Retina (tissue), 1 donor: Measurements from ENCODE around the gene USP12.
"Not testable (repeated sequence)": the region's sequence is repeated elsewhere in the genome, so short reads cannot be mapped to it uniquely, and the experiment has no call there.

Experiments
- DNase-seq: peaks from one replicate; pipeline ENCODE4 v3.0.0-alpha.2; 2016

USP12 gene

DNA sequence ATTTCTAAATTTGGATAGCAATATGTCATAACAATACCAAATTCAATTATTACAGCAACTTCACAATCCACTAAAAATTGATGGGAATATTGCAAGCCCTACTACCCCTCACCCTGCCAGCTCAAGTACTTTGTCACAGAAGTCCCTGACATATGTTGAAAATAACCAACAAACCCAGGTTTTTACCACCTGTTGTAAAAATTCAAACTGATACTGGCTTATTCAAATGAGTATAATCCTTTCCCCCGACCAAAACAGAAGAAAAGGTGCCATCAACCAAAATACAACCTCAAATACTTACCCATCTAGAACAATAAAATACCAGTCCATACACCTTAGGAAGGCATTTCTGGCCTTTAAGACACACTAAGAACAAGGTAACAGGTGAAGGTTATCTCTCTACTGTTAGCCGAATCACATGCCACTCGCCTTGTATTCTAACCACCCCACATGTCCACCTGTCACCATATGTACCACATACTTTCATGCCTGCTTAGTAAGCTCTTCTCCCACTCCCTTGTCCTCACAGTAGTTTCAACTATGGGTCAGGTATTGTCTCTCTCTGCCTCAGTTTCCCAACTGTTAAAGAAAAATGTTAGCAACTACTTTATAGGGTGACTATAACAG is 53.1 kb downstream of the USP12 start:
- DNase-seq: no peak

DNA sequence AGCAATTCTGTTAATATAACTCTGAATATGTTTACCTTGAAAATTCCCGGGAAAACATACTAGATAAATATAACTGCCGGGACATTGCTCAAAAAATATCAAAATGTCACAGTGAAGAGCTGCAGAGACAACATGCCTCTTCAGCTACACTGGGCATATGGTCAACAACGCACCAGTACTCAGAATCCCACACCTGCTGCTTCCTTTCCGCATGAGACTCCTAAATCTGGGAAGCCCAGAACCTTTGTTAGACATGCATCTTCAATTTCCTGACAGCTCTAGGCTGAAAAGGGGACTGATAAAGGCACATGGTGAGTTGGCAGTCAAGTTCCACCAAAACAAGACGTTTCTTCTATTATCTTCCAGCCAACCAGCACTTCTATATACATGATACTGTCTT is 53.7 kb downstream of the USP12 start:
- DNase-seq: no peak

DNA sequence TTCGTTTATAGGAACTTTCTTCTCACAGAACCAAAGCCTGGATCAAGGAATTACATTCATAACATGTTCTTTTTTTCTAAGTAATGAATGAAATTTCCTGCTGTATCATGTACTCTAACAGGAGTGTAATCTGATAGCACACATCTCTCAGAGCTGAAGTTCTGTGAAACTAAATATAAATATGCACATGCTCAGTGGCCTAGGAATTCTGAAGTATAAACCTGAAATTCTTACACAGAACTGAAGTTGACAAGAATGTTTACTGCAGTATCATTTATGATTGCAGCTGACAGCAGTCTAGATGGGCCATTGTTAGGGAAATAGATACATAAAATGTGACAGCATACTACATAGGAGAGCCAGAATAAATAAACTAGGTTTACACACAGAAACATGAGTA is 54.5 kb downstream of the USP12 start:
- DNase-seq: no peak

DNA sequence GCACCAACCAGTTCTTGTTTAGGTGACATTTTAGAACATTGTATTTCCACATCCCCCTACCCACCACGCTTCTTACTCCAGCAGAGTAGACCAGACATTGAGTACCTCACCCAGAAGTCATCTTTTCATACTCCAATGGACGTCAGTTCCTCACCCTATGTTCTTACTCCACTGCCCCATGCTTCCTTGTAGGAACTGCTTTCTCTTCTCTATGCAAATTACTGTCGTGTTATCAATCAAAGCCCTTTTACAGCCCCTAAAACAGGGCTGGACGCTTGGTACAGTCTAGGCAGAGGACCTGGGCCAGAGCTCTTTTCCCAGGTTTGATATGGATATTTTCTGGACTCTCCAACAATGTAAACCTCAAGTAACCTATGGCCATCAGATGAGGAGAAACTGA is 58.2 kb downstream of the USP12 start:
- DNase-seq: no peak

DNA sequence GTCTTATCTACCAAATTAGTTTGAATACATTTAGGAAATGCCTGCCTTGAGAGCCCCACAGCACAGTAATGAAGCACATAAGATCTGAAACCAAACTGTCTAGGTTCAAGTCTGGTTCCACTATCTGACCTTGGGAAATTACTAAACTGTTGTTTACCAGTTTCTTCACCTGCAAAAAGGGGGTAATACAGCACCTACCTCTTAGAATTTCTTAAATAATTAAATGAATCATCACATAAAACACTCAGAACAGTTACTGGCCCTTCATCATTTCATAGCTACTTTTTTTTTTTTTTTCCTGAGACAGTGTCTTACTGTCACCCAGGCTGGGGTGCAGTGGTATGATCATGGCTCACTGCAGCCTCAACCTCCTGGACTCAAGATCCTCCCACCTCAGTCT is 59.6 kb downstream of the USP12 start:
- DNase-seq: no peak

DNA sequence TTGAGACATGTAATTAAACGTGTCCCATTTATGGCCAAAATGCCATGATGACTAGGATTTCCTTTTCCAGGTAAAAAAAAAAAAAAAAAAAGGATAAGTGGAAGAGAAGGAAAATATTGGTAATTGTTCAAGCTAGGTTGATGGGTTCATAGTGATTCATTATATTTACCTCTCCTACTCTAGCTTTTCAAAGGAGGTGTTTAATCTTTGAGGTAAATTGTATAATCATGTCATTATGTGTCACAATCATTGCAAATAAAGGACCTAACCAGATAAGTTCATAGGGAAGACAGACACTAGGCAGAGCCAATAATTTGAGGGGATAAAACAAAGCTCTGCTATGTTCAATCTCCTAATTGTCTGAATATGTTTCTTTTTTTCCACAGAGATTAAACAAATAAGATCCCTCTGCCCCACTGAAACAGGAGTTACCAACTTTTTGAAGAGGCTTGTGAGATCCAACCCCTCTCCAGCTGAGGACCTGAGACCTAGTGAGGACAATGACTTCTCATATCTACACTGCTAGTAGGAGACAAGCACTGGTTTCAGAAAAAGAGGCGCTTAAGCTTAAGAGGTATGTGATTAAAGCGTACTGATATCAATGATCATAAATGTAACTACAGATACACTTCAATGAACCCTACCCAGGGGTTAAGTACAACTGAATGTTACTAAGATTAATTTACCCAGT is 61.4 kb downstream of the USP12 start:
- DNase-seq: no peak

DNA sequence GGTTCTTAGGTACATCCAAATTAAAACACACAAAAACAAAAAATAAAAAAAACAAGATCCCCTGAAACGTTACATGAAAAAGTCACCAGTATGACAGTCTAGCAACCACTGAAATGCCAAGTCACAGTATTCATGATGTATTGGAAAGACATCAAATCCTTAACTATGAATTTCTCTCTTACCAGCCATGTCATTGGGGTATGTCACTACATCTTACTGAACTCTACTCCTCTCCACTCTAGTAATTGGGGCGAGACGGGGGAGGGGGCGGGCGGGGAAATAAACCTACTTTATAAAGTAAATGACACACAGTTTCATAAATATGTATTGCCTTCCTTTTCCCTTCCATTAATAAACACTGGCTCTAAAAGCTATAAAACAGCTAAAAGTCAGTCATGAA is 65.5 kb downstream of the USP12 start:
- DNase-seq: no peak

DNA sequence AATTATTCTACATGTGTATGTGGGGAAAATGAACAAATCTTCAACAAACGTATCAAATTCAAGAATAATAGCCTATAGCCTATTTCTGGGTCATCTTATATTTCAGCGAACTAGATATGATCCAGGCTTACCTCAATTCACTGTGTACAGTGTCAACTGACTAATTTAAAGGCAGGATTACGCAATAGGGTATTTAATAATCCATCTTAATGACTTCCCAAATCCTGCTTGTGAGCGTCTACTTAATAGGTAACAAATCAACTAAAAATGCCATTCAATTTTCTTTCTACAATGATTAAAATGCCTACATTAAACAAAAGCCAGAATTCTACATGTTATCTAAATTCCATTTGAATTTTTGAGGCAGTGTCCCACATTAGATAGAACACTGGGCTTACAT is 67.0 kb downstream of the USP12 start:
- DNase-seq: no peak

DNA sequence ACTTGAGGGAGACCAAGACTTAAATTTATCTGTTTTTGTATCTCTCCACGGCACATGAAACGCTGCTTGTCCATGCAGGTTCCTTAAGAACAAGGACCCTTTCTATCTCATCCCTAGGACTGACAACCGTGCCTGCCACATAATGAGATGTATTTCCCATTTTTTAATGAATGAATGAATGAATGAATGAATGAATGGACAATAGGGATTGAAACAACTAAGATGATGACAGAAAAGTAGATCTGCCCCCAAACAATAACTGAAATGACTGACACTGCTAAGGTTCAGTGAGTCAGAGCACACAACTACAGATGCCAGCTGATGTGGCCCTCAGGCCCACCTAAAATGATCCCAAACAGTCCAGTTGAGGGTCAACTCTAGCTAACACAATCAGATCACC is 69.8 kb downstream of the USP12 start:
- DNase-seq: no peak

DNA sequence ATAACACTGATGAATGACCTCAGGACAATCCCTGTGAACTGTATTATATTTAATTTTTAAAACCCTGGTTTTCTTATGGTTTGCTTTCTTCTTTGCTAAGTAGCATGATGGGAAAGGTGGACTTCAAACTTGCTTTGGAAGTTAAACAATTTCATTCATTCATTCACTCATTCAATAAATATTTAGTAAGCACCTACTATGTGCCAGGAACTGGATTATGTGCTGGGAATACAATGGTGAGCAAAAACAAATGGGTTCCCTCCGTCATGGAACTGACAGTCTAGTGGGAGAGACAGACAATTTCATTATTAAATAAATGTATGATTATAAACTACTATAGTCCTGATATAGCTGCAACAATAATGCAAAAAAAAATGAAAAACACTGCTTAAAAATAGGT is 70.3 kb downstream of the USP12 start:
- DNase-seq: no peak

DNA sequence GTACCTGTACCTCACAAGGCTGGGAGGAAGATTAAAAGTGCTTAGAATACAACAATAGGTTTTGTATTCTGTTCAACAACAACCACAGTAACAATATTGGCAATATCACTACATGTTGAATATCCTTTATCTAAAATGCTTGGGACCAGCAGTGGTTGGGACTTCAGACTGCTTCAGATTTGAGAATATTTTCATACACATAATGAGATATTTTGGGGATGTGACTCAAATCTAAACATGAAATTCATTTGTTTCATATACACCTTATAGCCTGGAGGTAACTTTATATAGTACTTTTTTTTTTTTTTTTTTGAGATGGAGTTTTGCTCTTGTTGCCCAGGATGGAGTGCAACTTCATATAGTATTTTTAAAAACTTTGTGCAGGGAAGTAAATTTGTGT is 73.9 kb downstream of the USP12 start:
- DNase-seq: no peak

DNA sequence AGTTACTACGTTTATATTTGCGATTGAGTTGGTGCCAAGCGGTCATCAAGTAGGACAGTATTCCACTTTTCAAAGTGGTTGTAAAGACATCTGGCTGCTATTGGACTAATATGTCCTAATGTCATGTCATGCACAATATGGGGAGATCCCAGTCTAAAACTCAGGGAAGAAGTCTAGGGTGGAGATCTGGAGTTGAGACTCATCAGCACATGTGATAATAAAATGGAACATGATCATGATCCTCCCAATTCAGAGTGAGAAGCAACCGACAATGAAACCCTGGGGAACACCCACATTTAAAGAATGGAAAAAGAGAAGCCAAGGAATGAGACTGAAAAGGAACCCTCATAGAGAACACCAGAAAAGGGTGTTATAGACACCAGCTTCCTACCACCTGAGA is 80.2 kb downstream of the USP12 start:
- no peak for DNase-seq

DNA sequence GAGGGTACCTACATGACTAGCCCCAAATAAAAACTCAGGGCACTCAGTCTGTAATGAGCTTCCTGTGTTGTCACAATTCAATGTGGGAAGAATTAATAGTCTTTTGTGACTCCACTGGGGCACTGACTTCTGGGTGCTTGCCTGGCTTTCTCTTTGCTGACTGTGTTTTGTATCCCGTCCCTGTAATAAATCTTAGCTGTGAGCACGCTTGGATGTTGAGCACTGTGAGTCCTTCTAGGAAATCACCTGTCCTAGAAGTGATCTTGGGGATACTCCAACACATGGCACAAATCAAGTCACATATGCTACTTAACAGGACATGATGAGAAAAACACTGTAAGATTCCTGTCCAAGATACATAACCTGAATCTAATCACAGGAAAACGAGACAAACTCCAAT is 83.0 kb downstream of the USP12 start:
- DNase-seq: no peak

DNA sequence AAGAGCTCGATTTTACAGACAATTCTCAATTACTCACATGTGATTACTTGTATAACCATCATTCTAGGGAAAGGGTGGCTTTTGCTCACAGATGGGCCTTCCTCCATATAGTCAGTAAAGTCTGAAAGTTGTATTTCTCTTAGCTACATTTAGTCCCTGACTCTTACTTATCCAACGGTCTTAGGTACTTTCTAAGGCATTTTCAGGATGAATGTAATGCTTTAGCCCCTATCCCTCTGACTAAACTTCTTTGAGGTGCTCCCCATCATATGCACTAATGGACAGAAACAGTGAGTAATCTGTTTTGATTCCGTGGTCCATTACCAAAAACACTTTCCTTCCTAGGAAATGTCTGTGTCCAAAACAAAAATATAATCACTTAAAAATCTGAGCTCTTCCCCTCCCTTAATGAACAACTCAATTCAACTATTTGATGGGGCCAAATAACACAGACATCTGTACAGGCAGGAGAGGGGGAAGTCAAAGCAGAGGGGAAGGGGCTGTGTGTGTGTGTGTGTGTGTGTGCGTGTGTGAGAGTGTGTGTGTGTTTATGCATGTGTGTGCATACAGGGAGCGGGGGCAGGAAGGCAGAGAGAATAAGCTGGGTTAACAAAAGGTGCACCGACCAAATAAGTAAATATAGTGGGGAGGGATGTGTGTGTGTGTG is 84.9 kb downstream of the USP12 start:
- DNase-seq: no peak

DNA sequence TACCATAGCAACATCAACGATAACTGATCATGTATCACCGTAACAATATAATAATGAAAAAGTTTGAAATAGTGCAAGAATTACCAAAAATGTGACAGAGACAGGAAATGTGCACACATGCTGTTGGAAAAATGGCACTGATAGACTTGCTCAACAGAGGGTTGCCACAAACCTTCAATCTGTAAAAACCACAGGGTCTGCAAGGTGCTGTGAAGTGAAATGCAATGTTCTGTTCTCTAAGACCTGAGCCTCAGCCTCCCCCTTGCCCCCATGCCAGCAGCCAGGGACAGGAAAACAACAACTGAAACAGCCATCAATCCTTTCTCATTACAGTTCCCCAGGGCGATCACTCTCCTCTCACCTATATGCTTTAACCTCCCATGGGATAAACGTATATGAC is 88.4 kb downstream of the USP12 start:
- DNase-seq: no peak

DNA sequence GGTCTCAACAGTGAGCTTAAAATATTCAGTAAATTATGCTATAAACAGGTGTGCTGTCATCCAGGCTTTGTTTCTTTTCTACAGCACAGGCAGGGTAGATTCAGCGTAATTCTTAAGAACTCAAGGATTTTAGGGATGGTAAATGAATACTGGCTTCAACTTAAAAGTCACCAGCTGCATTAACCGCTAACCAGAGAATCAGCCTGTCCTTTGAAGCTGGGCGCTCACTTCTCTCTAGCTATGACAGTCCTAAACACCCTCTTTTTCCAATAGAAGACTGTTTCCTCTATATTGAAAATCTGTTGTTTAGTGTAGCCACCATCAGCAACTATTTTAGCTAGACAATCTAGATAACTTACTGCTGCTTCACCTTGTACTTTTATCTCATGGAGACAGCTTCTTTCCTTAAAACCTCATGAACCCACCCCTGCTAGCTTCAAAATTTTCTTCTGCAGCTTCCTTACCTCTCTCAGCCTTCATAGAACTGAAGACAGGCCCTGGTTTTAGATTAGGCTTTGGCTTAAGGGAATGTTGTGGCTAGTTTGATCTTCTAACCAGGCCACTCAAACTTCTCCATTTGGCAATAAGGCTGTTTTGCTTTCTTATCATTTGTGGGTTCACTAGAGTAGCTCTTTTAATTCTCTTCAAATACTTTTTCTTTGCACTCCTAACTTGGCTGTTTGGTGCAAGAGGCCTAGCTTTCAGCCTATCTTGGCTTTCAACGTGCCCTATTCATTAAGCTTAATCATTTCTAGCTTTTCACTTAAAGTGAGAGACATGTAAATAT is 89.5 kb downstream of the USP12 start:
- DNase-seq: no peak

DNA sequence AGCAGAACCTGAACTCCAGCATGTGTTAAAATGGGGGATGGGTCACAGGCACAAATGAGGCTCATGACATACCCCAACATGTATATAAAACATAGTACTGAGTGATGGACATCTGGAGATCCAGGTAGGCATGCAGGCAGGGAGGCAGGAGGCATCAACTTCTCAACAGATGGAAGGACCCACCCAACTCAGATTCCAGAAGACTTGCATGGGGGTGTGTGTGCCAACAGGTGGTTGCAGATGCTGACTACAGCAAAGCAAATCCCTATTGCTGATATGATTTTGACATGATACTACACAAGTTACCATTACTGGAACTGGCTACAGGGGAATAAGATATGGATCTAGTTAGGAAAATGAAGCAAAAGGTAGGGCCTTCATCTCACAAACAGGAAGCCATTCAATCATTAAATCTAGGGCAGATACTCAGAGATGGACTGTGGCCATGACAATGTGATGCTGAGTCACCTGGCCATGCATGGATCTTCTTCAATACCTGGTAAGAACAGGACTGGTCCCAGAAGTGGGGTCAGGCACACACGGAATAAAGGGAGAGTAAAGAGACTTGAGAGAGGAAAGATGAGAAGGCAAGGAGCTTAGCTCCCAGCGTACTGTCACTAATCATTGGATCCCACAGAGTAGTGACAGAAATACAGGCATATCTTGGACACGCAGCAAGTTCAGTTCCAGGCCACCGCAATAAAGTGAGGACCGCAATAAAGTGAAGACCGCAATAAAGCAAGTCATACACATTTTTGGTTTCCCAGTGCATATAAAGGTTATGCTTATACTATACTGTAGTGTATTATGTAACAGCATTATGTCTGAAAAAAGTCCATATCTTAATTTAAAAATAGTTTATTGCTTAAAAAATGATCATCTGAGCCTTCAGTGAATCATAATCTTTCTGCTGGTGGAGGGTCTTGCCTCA is 91.3 kb downstream of the USP12 start:
- DNase-seq: no peak

DNA sequence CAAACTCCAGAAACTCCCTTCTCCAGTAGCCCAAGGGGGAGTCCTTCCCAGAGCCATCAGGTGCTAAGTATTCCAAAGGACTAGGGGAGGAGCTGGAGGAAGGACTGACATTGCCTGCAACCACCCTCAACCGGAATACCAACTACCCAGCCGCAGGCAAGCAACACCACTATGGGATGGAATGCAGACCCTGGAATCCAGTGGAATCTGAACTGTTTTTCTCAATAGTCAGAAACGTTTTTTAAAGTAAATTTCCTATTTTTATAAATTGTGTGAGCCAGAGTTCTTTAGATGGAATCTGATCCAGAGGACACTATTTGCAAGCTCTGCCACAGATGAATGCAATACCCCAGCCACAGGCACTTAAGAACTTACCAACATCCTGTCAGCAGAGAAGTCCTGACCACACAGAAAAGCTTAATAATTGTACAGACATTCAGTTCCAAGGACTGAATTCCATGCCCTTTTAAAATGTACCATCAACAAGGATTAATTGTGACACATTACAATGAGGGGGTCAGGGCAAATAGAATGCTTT is 92.1 kb downstream of the USP12 start:
- DNase-seq: no peak

DNA sequence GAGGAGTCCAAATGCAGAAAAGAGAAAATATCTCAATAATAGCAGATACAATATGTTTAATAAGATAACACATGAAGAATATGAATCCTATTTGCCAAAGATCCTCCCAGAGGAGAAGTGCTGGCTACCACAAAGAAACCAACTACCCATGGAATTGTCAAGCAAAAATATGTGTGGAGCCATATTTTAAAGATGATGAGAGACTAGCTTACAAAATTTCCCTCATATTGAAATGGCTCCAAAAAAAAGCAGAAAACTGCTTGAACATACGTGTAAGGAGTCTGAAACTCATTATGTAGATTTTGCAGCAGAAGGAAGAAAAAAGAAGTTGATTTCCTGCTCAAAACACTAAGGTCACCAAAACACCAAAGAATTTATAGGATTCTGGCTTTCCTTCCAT is 94.2 kb downstream of the USP12 start:
- no peak for DNase-seq

DNA sequence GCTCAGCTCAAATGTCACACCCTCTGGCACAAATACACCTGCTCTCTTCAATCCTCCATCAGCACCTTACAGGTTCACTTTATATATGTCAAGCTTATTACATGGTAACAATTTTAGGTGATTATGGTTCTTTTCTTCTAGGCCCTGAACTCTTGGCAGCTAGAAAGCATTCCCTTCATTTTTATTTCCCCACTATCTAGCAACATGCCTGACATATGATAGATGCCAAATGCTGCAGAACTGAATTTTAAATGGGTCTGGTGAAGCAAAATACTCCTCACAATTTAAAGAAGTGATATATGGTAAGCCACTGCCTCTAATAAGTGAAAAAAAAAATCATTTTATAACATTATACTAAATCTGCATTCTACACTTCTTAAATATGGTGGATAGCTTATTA is 95.2 kb downstream of the USP12 start:
- DNase-seq: no peak

DNA sequence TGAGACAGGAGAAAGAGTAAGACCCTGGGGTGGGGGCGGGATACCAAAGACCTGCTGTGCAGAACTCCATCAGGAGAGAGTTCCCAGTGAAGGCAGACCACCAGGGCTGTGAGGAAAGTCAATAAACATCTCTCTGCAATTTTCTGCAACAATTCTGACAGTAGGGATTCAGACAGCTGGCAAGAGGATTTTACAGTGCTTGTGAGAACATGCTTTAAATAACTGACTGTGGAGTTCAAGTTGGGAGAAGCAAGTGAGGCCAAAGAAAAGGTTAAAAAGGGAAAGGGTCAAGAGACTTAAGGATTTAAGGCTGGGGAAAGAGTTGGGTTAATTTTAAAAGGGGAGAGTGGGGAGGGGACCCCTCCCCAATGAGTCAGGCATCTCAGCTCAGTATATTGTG is 98.4 kb downstream of the USP12 start:
- DNase-seq: no peak

DNA sequence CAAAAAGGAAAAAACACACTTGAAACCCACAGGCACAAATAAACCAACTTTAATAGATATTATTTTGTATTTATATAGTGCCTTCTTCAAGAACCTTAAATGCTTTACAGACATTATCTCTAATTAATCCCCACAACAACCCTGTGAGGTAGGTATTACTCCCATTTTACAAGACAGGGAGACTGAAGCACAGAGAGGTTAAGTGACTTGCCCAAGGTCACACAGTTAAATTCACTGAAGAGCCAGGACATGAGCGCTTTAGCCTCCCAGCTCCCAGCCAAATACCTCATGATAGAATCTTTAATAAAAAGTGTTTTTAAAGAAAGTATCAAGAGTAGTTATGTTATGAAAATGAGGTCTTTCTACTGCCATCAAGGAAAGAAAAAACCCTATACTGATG is 105.5 kb downstream of the USP12 start:
- not testable (repeated sequence) for DNase-seq
